G401 (cell line): ENCODE measurements around the gene INPP5A. TPM values are rescaled to one million over a fixed set of nuclear protein-coding genes. Genes with fewer than 3 reads are reported as not detected.
A peak's percentile ranks its signal among the peaks of the same experiment; 100 is the strongest.
"Not testable (repeated sequence)": the region's sequence is repeated elsewhere in the genome, so short reads cannot be mapped to it uniquely, and the experiment has no call there.

ENCODE experiments used
- DNase-seq: peaks from one replicate; pipeline ENCODE4 v3.0.0-alpha.2; 2015; ENCODE audit warnings: low spot score
- in situ Hi-C: cut with HindIII; loops from 2 replicates; pipeline ENCODE4 v1.10.0; 2016; ENCODE audit warnings: low sequenced_read_pairs, mixed read lengths
- total RNA-seq: library from RNA; depleted of rRNA; stranded (reverse); fragments of >200 nt; shearing (Covaris generic); gene quantifications from 2 replicates; pipeline ENCODE4 v1.2.3, GENCODE V29; 2014; rRNA removed

The INPP5A gene
- total RNA-seq: 22.8 and 44.3 TPM in 2 replicates

GRCh38 chr10:132537684-132538001 is at the start of gene INPP5A:
INPP5A (plus strand) TSS chr10:132537787; CDS start chr10:132538097, 310 bp downstream.
- no peak for DNase-seq
- in situ Hi-C loops: no loop called here

- in situ Hi-C loops: no loop called here
- DNase-seq: no peak
Observed at GRCh38 chr10:132488231-132488821, 49.3 kb upstream of the INPP5A start.

- no peak for DNase-seq
- in situ Hi-C loops: no loop called here
Observed at GRCh38 chr10:132489053-132489703, 48.4 kb upstream of the INPP5A start.

GRCh38 chr10:132489704-132490534 is 47.7 kb upstream of the INPP5A start:
- DNase-seq: no peak
- in situ Hi-C loops: no loop called here

- in situ Hi-C loops, DNase-seq: not testable (repeated sequence)
Observed at GRCh38 chr10:132491534-132491933, 46.1 kb upstream of the INPP5A start.

- DNase-seq: no peak
- in situ Hi-C loops: no loop called here
Observed at GRCh38 chr10:132492323-132493025, 45.1 kb upstream of the INPP5A start.

- in situ Hi-C loops: no loop called here
- no peak for DNase-seq
Observed at GRCh38 chr10:132493246-132493755, 44.3 kb upstream of the INPP5A start.

GRCh38 chr10:132493756-132494290 is 43.8 kb upstream of the INPP5A start:
- no peak for DNase-seq

GRCh38 chr10:132494866-132495630 is 42.5 kb upstream of the INPP5A start:
- in situ Hi-C loops: no loop called here

More at GRCh38 chr10:132493756-132494290, 43.8 kb upstream of the INPP5A start:
- in situ Hi-C loops: no loop called here

GRCh38 chr10:132496360-132497062 is 41.1 kb upstream of the INPP5A start:
- no peak for DNase-seq
- in situ Hi-C loops: no loop called here

More at GRCh38 chr10:132494866-132495630, 42.5 kb upstream of the INPP5A start:
- DNase-seq: no peak

- no peak for DNase-seq
- in situ Hi-C loops: no loop called here
Observed at GRCh38 chr10:132497063-132497680, 40.4 kb upstream of the INPP5A start.

- DNase-seq: peak; percentile 68
- in situ Hi-C loops: no loop called here
Observed at GRCh38 chr10:132497861-132498561, 39.6 kb upstream of the INPP5A start.

- in situ Hi-C loops: no loop called here
- peak; percentile 88 for DNase-seq
Observed at GRCh38 chr10:132498562-132499366, 38.8 kb upstream of the INPP5A start.

- in situ Hi-C loops: no loop called here
- DNase-seq: peak; percentile 24
Observed at GRCh38 chr10:132499367-132499685, 38.3 kb upstream of the INPP5A start.

- no peak for DNase-seq
- in situ Hi-C loops: no loop called here
Observed at GRCh38 chr10:132500781-132501415, 36.7 kb upstream of the INPP5A start.
